ENCODE measurements around the gene PBLD. TPM values are rescaled to one million over a fixed set of nuclear protein-coding genes. Genes with fewer than 3 reads are reported as not detected.

Gene PBLD
- total RNA-seq, 1 donor from 2014 or later = 4.7 TPM

DNA sequence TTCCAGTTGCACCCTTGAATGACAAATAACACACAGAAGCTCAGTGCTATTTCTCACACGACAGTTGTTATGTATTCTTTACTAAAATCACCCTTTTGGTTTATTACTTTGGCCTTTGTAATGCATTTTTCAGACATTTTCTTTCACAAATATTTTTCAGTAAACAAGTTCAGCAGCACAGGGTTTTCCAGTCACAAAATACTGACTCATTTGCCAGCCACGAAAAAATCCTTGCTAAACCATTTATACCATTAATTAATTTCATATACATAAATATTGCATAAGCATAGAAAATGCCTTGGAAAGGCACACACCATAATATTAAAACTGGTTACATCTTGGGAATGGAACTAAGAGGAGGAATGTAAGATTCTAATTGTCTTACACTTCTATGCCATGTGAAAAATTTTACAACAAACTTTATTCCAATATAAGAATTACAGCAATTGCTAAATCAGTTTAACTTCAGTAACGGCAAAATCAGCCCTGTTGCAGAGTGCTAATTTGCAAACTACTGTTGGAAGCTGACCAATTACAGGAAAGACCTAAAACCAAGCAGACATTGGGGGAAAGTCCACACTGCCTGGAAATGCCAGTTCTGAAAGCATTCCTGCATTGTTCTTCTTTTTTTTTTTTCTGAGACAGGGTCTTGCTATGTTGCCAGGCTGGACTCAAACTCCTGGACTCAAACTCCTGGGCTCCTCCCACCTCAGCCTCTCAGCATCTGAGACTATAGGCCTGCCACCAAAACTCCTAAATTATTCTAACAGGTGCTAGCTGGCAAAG is 31.6 kb upstream of the PBLD start:
- ATAC-seq (ENCODE audit: low read depth) (no peak), DNase-seq (no peak)
- CTCF ChIA-PET = interaction anchor here (0.9 kb wide), 1 partner anchor 43 kb away, joined by 3 read pairs; the partner anchor contains the start of gene RUFY2
- no peaks in the 10 kb centered on the region for H3K9me3 Mint-ChIP-seq
- no peak overlapping the region for H3K27ac Mint-ChIP-seq
- intact Hi-C loops (cut with micrococcal nuclease) = no loop called here
- H3K4me1 Mint-ChIP-seq = peaks cover 5% of the 10 kb centered on the region
- POLR2A ChIA-PET = interaction anchor here (1.4 kb wide), 1 partner anchor 32 kb away, joined by 5 read pairs; the partner anchor contains the start of gene HNRNPH3
- no peaks in the 10 kb centered on the region for H3K27me3 Mint-ChIP-seq
- H3K4me3 Mint-ChIP-seq = no peak overlapping the region
- TF ChIP-seq, protein P1, sequence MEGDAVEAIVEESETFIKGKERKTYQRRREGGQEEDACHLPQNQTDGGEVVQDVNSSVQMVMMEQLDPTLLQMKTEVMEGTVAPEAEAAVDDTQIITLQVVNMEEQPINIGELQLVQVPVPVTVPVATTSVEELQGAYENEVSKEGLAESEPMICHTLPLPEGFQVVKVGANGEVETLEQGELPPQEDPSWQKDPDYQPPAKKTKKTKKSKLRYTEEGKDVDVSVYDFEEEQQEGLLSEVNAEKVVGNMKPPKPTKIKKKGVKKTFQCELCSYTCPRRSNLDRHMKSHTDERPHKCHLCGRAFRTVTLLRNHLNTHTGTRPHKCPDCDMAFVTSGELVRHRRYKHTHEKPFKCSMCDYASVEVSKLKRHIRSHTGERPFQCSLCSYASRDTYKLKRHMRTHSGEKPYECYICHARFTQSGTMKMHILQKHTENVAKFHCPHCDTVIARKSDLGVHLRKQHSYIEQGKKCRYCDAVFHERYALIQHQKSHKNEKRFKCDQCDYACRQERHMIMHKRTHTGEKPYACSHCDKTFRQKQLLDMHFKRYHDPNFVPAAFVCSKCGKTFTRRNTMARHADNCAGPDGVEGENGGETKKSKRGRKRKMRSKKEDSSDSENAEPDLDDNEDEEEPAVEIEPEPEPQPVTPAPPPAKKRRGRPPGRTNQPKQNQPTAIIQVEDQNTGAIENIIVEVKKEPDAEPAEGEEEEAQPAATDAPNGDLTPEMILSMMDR (IDR thresholded peaks at IDR 0.05) = no peak
- peaks cover 35% of the 10 kb centered on the region for H3K36me3 Mint-ChIP-seq (ENCODE audit: low read depth)

DNA sequence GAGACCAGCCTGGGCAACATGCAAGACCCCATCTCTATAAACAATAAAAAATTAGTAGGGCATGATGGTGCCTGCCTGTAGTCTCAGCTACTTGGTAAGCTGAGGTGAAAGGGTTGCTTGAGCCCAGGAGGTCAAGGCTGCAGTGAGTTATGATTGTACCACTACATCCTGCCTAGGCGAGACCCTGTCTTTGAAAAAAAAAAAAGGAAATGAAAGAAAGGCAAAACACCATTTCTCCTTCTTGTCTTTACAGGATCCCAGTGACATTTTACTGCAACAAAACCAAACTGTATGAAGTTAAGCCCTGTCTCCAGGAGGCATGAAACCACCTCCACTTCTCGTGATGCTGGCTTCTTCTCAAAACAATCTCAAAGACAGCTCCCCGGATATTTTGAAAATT is 29.9 kb upstream of the PBLD start:
- DNase-seq (no peak), ATAC-seq (ENCODE audit: low read depth) (no peak)
- TF ChIP-seq, protein P1 (IDR thresholded peaks at IDR 0.05) = no peak
- Mint-ChIP-seq H3K27me3 (no peaks in the 10 kb centered on the region), H3K4me3 (no peak overlapping the region), H3K27ac (peak overlapping the region; percentile 18), H3K4me1 (peaks cover 5% of the 10 kb centered on the region), H3K9me3 (no peaks in the 10 kb centered on the region), H3K36me3 (ENCODE audit: low read depth) (peaks cover 32% of the 10 kb centered on the region)
- CTCF ChIA-PET = no interaction called here
- intact Hi-C loops (cut with micrococcal nuclease) = no loop called here
- POLR2A ChIA-PET = interaction anchor here (0.6 to 1.4 kb wide), 2 partner anchors 31 to 141 kb away, joined by 5 to 6 read pairs; partner anchors contain the start of gene HNRNPH3

DNA sequence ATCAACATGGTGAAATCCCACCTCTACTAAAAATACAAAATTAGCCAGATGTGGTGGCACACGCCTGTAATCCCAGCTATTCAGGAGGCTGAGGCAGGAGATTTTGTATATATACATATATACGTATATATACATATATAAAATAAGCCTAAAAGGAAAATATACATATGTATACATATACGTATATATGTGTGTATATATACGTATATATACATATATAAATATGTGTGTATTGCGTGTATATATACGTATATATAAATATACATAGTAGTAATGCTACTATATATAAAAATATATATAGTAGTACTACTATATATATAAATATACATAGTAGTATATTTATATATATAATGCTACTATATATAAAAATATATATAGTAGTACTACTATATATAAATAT is 26.5 kb upstream of the PBLD start:
- TF ChIP-seq, protein P1 (IDR thresholded peaks at IDR 0.05) = no peak
- Mint-ChIP-seq H3K27me3 (no peaks in the 10 kb centered on the region), H3K4me1 (peaks cover 5% of the 10 kb centered on the region), H3K9me3 (no peaks in the 10 kb centered on the region), H3K27ac (no peak overlapping the region), H3K4me3 (no peak overlapping the region), H3K36me3 (ENCODE audit: low read depth) (peaks cover 36% of the 10 kb centered on the region)
- CTCF ChIA-PET = no interaction called here
- no peak for ATAC-seq (ENCODE audit: low read depth)
- POLR2A ChIA-PET = no interaction called here
- intact Hi-C loops (cut with micrococcal nuclease) = no loop called here
- DNase-seq = no peak

DNA sequence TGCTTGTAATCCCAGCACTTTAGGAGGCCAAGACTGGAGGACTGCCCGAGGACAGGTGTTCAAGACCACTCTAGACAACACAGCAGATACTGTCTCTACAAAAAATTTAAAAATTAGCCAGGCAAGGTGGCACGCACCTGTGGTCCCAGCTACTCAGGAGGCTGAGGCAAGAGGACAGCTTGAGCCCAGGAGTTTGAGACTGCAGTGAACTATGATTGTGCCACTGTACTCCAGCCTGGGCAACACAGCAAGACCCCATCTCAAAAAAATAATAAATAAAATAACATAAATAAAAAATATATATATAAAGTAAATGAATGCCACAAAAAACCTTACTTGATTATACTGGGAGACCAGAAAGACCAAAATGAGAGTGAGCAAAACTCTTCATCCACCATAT is 20.8 kb upstream of the PBLD start:
- peaks cover under 1% of the 10 kb centered on the region for H3K4me1 Mint-ChIP-seq
- H3K9me3 Mint-ChIP-seq = no peaks in the 10 kb centered on the region
- no peak for ATAC-seq (ENCODE audit: low read depth)
- H3K4me3 Mint-ChIP-seq = no peak overlapping the region
- CTCF ChIA-PET = no interaction called here
- POLR2A ChIA-PET = no interaction called here
- no peaks in the 10 kb centered on the region for H3K27me3 Mint-ChIP-seq
- peaks cover 39% of the 10 kb centered on the region for H3K36me3 Mint-ChIP-seq (ENCODE audit: low read depth)
- TF ChIP-seq, protein P1 (IDR thresholded peaks at IDR 0.05) = no peak
- H3K27ac Mint-ChIP-seq = no peak overlapping the region
- intact Hi-C loops (cut with micrococcal nuclease) = no loop called here
- DNase-seq = no peak

DNA sequence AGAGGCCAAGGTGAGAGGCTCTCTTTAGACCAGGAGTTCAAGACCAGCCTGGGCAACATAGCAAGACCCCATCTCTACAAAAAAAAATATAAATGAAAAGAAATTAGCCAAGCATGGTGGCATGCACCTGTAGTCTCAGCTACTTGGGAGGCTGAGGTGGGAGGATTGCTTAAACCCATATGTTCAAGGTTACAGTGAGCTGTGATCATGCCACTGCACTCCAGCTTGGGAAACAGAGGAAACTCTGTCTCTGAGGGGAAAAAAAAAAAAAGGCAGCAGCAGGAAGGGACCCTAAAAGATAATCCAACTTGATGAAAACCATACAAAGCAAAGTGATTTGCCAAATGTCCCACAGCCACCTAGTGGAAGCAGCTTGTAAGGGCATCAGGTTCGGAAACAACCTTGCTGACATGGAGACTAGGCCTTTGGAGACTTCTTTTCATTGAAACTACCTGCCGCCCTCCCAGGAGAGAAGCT is 15.6 kb upstream of the PBLD start:
- DNase-seq (no peak), ATAC-seq (ENCODE audit: low read depth) (peak; percentile 73)
- Mint-ChIP-seq H3K36me3 (ENCODE audit: low read depth) (peaks cover 56% of the 10 kb centered on the region), H3K4me1 (peaks cover 2% of the 10 kb centered on the region), H3K27ac (peak overlapping the region; percentile 56), H3K4me3 (no peak overlapping the region), H3K27me3 (no peaks in the 10 kb centered on the region), H3K9me3 (no peaks in the 10 kb centered on the region)
- ChIA-PET CTCF (interaction anchor here (0.8 to 2.2 kb wide), 6 partner anchors 9 to 138 kb away, joined by 3 to 18 read pairs (median 4); partner anchors contain the start of gene PBLD), POLR2A (interaction anchor here (1.1 to 1.7 kb wide), 2 partner anchors 14 to 16 kb away, joined by 7 to 18 read pairs; partner anchors contain the start of genes HNRNPH3 and PBLD)
- TF ChIP-seq, protein P1 (IDR thresholded peaks at IDR 0.05) = no peak
- intact Hi-C loops (cut with micrococcal nuclease) = loop anchor here (1.0 to 5.0 kb wide), 3 partner anchors 13 to 491 kb away; no protein-coding TSS in a partner anchor
